C4-2B (cell line): ENCODE measurements around the gene ZSWIM9.

Experiments used
- CTCF ChIP-seq: fragments of 450-650 bp; conservative IDR thresholded peaks from 2 replicates; pipeline ENCODE4 v1.5.1; 2017; ENCODE audit warnings: mild to moderate bottlenecking
- ZFX ChIP-seq: fragments of 450-650 bp; IDR thresholded peaks from 2 replicates; pipeline ENCODE4 v1.6.1; 2017

- TF ChIP-seq CTCF (no peak), ZFX (no peak)
Observed at GRCh38 chr19:48137411-48137810, 33.1 kb upstream of the ZSWIM9 start.
